SU-DHL-6 (cell line): ENCODE results near the gene SLC25A25.

Source experiments
- EZH2phosphoT487 ChIP-seq: fragments of 200-600 bp; sonication (generic), shearing (Covaris generic); conservative IDR thresholded peaks from 2 replicates; pipeline ENCODE4 v1.6.1; 2018; ENCODE audit warnings: mild to moderate bottlenecking, antibody characterized with exemption, low read length, moderate library complexity, mixed read lengths
- TF ChIP-seq, protein P1 (sequence below): fragments of 200-600 bp; sonication (generic); IDR thresholded peaks from one replicate; pipeline ENCODE4 v1.5.1; 2017; ENCODE audit warnings: antibody characterized with exemption, mild to moderate bottlenecking, low read length, moderate library complexity; ENCODE audit not compliant: insufficient read depth, poor library complexity, severe bottlenecking

DNA sequence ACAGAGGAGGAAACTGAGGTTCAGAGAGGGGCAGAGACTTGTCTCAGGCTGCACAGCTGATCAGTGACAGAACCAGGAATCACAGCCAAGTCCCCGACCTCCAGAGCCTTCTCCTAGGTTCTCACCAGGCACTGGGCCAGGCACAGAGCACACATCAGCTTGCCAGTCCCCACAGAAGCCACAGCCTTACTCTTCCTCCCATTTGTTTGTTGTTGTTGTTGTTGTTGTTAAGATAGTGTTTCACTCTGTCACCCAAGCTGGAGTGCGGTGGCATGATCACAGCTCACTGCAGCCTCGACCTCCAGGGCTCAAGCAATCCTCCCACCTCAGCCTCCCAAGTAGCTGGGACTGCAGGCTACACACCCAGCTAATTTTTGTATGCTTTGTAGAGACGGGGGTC lies 42.3 kb upstream of the SLC25A25 start:
- TF ChIP-seq, protein P1, sequence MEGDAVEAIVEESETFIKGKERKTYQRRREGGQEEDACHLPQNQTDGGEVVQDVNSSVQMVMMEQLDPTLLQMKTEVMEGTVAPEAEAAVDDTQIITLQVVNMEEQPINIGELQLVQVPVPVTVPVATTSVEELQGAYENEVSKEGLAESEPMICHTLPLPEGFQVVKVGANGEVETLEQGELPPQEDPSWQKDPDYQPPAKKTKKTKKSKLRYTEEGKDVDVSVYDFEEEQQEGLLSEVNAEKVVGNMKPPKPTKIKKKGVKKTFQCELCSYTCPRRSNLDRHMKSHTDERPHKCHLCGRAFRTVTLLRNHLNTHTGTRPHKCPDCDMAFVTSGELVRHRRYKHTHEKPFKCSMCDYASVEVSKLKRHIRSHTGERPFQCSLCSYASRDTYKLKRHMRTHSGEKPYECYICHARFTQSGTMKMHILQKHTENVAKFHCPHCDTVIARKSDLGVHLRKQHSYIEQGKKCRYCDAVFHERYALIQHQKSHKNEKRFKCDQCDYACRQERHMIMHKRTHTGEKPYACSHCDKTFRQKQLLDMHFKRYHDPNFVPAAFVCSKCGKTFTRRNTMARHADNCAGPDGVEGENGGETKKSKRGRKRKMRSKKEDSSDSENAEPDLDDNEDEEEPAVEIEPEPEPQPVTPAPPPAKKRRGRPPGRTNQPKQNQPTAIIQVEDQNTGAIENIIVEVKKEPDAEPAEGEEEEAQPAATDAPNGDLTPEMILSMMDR: no peak
- TF ChIP-seq EZH2phosphoT487: no peak
